Neural cell (in vitro differentiated cells): ENCODE data around the gene ZNF783.

Source experiments
- EZH2 ChIP-seq: fragments of 200-600, 300-800 bp; shearing (Covaris generic), sonication (generic); IDR thresholded peaks from 2 replicates; pipeline ENCODE4 v1.6.1; 2014; ENCODE audit warnings: antibody characterized with exemption, low read length, borderline replicate concordance, mild to moderate bottlenecking; ENCODE audit not compliant: insufficient read depth, poor library complexity, severe bottlenecking
- SMC3 ChIP-seq: fragments of 450-650 bp; conservative IDR thresholded peaks from 2 replicates; pipeline ENCODE4 v1.6.1; 2014; ENCODE audit warnings: antibody characterized with exemption, mild to moderate bottlenecking, moderate library complexity; ENCODE audit not compliant: poor library complexity
- TAF1 ChIP-seq: IDR thresholded peaks from 2 replicates; pipeline ENCODE4 v1.6.1; 2012; ENCODE audit warnings: low read depth
- TF ChIP-seq, protein P1 (sequence below): fragments of 450-650 bp; IDR thresholded peaks from 2 replicates; pipeline ENCODE4 v1.5.1; 2014; ENCODE audit warnings: antibody characterized with exemption, mild to moderate bottlenecking, moderate library complexity; ENCODE audit not compliant: poor library complexity, severe bottlenecking
- TF ChIP-seq, protein P2 (sequence below): IDR thresholded peaks from 2 replicates; pipeline ENCODE4 v1.6.1; 2012; ENCODE audit warnings: borderline replicate concordance

DNA sequence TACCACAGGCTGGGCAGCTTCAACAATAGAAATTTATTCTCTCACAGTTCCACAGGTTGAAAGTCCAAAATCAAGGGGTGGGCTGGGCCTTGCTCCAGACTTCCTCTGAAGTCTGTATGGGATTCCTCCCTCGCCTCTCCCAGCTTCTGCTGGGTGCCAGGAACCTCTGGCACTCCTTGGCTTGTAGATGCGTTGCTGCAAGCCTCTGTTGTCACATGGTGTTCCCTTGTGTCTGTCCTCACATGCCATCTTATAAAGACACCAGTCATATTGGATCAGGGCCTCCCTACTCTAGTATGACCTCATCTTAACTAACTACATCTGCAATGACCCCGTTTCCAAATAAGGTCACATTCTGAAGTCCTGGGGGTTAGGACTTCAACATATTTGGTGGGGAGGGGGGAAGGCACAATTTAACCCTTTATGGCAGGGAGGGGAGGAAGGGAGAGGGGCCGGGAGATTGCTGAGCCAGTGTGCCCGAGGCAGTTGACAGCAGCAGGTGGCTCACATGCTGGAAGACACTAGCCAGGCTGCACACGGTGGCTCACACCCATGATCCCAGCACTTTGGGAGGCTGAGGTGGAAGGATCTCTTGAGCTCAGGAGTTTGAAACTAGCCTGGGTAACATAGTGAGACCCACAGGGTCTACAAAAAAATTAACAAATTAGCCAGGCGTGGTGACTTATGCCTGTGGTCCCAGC lies 47.8 kb upstream of the ZNF783 start:
- TF ChIP-seq TAF1, result no peak
- no peak for TF ChIP-seq EZH2
- TF ChIP-seq SMC3, result no peak
- TF ChIP-seq, protein P1, sequence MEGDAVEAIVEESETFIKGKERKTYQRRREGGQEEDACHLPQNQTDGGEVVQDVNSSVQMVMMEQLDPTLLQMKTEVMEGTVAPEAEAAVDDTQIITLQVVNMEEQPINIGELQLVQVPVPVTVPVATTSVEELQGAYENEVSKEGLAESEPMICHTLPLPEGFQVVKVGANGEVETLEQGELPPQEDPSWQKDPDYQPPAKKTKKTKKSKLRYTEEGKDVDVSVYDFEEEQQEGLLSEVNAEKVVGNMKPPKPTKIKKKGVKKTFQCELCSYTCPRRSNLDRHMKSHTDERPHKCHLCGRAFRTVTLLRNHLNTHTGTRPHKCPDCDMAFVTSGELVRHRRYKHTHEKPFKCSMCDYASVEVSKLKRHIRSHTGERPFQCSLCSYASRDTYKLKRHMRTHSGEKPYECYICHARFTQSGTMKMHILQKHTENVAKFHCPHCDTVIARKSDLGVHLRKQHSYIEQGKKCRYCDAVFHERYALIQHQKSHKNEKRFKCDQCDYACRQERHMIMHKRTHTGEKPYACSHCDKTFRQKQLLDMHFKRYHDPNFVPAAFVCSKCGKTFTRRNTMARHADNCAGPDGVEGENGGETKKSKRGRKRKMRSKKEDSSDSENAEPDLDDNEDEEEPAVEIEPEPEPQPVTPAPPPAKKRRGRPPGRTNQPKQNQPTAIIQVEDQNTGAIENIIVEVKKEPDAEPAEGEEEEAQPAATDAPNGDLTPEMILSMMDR, result no peak
- TF ChIP-seq, protein P2, sequence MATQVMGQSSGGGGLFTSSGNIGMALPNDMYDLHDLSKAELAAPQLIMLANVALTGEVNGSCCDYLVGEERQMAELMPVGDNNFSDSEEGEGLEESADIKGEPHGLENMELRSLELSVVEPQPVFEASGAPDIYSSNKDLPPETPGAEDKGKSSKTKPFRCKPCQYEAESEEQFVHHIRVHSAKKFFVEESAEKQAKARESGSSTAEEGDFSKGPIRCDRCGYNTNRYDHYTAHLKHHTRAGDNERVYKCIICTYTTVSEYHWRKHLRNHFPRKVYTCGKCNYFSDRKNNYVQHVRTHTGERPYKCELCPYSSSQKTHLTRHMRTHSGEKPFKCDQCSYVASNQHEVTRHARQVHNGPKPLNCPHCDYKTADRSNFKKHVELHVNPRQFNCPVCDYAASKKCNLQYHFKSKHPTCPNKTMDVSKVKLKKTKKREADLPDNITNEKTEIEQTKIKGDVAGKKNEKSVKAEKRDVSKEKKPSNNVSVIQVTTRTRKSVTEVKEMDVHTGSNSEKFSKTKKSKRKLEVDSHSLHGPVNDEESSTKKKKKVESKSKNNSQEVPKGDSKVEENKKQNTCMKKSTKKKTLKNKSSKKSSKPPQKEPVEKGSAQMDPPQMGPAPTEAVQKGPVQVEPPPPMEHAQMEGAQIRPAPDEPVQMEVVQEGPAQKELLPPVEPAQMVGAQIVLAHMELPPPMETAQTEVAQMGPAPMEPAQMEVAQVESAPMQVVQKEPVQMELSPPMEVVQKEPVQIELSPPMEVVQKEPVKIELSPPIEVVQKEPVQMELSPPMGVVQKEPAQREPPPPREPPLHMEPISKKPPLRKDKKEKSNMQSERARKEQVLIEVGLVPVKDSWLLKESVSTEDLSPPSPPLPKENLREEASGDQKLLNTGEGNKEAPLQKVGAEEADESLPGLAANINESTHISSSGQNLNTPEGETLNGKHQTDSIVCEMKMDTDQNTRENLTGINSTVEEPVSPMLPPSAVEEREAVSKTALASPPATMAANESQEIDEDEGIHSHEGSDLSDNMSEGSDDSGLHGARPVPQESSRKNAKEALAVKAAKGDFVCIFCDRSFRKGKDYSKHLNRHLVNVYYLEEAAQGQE, result no peak
